ENCODE data around the gene COX8A. TPM values are rescaled to one million over a fixed set of nuclear protein-coding genes. Genes with fewer than 3 reads are reported as not detected.

Gene COX8A
- total RNA-seq, 1 experiment from 2014 or later, result 461 TPM

DNA sequence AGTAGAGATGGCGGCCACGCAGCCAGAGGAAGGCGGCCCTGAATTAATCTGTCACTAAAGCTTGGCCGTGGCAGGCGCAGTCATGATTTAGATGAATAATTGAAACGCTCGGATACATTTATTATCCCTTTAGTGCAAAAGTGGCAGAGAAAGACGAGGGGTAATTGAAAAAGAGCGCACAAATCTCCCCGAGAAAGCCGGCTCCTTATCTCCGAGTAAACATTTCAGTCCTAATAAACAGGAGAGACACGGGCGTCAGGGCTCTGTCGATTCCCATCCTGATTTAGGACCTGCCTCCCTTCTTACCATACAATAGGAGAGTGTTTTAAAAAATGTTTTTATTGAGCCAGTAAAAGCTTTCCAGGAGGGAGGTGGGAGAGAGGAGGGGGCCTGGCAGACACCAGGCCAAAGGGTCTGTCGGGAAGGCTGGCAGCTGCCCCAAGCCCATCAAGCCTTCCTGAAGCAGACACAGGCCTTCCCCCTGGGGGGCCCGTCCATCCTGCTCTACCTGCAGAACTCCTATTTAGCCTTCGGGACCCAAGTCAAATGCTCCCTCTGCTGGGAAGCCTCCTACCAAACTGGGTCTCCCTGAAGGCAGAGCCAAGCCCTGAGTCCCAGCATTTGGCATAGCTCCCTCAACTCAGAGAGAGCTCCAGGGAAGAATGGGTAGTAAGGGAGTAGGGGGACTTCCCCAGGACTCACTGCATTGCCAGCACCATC lies 34.7 kb downstream of the COX8A start:
- POLR2A ChIA-PET, result no interaction called here

DNA sequence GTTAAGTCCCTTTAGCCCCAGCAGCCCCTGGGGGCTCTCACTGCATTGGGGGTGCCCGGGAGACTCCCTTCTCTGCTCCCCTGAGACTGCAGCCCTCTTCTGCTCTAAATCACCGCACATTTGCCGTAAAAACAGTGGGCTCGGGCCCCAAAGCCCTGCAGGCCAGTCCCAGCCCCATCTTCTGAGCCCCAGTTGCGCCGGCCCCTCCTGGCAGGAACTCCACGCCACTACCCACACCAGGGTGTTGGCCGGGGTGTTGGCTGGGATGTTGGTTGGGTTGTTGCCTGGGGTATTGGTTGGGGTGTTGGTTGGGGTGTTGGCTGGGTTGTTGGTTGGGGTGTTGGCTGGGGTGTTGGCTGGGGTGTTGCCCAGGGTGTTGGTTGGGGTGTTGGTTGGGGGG lies 35.3 kb downstream of the COX8A start:
- peaks cover 6% of the 10 kb centered on the region for H3K36me3 Mint-ChIP-seq (ENCODE audit: insufficient read depth, unreplicated experiment)
- BruUV-seq (replicated peaks), result no TSS peak
- no peaks in the 10 kb centered on the region for H3K27me3 Mint-ChIP-seq (ENCODE audit: insufficient read depth, unreplicated experiment)
- peaks cover 7% of the 10 kb centered on the region for H3K4me1 Mint-ChIP-seq (ENCODE audit: insufficient read depth, unreplicated experiment)
- TF ChIP-seq, protein P1, sequence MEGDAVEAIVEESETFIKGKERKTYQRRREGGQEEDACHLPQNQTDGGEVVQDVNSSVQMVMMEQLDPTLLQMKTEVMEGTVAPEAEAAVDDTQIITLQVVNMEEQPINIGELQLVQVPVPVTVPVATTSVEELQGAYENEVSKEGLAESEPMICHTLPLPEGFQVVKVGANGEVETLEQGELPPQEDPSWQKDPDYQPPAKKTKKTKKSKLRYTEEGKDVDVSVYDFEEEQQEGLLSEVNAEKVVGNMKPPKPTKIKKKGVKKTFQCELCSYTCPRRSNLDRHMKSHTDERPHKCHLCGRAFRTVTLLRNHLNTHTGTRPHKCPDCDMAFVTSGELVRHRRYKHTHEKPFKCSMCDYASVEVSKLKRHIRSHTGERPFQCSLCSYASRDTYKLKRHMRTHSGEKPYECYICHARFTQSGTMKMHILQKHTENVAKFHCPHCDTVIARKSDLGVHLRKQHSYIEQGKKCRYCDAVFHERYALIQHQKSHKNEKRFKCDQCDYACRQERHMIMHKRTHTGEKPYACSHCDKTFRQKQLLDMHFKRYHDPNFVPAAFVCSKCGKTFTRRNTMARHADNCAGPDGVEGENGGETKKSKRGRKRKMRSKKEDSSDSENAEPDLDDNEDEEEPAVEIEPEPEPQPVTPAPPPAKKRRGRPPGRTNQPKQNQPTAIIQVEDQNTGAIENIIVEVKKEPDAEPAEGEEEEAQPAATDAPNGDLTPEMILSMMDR (IDR thresholded peaks at IDR 0.05; ENCODE audit: unreplicated experiment), result no peak
- no peak for DNase-seq (ENCODE audit: unreplicated experiment)
- no peaks in the 10 kb centered on the region for H3K9me3 Mint-ChIP-seq (ENCODE audit: unreplicated experiment)
- no peak overlapping the region for H3K4me3 Mint-ChIP-seq (ENCODE audit: unreplicated experiment)
- intact Hi-C loops (cut with micrococcal nuclease), result no loop called here
- H3K27ac Mint-ChIP-seq (ENCODE audit: low read depth, unreplicated experiment), result no peak overlapping the region
- CTCF ChIA-PET, result no interaction called here
- POLR2A ChIA-PET, result no interaction called here

More for the DNA sequence above, 34.7 kb downstream of the COX8A start:
- intact Hi-C loops (cut with micrococcal nuclease), result no loop called here
- CTCF ChIA-PET, result interaction anchor here (0.6 kb wide), 1 partner anchor 147 kb away, joined by 3 read pairs; no protein-coding TSS in a partner anchor
- BruUV-seq (replicated peaks), result no TSS peak
- TF ChIP-seq, protein P1 (IDR thresholded peaks at IDR 0.05; ENCODE audit: unreplicated experiment), result no peak
- H3K27me3 Mint-ChIP-seq (ENCODE audit: insufficient read depth, unreplicated experiment), result no peaks in the 10 kb centered on the region
- peaks cover 6% of the 10 kb centered on the region for H3K36me3 Mint-ChIP-seq (ENCODE audit: insufficient read depth, unreplicated experiment)
- H3K4me1 Mint-ChIP-seq (ENCODE audit: insufficient read depth, unreplicated experiment), result peaks cover 7% of the 10 kb centered on the region
- no peak overlapping the region for H3K4me3 Mint-ChIP-seq (ENCODE audit: unreplicated experiment)
- no peak overlapping the region for H3K27ac Mint-ChIP-seq (ENCODE audit: low read depth, unreplicated experiment)
- no peaks in the 10 kb centered on the region for H3K9me3 Mint-ChIP-seq (ENCODE audit: unreplicated experiment)
- no peak for DNase-seq (ENCODE audit: unreplicated experiment)

DNA sequence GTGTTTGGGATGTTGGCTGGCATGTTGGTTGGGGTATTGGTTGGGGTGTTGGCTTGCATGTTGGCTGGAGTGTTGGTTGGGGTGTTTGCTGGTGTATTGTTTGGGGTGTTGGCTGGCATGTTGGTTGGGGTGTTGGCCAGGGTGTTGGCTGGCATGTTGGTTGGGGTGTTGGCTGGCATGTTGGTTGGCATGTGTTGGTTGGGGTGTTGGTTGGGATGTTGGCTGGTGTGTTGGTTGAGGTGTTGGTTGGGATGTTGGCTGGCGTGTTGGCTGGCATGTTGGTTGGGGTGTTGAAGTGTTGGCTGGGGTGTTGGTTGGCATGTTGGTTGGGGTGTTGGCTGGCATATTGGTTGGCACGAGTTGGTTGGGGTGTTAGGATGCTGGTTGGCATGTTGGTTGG lies 36.4 kb downstream of the COX8A start:
- Mint-ChIP-seq H3K27ac (ENCODE audit: low read depth, unreplicated experiment) (no peak overlapping the region), H3K27me3 (ENCODE audit: insufficient read depth, unreplicated experiment) (no peaks in the 10 kb centered on the region), H3K9me3 (ENCODE audit: unreplicated experiment) (no peaks in the 10 kb centered on the region), H3K36me3 (ENCODE audit: insufficient read depth, unreplicated experiment) (peaks cover 6% of the 10 kb centered on the region), H3K4me3 (ENCODE audit: unreplicated experiment) (no peak overlapping the region), H3K4me1 (ENCODE audit: insufficient read depth, unreplicated experiment) (peaks cover 7% of the 10 kb centered on the region)
- ChIA-PET CTCF (interaction anchor here (0.5 to 0.6 kb wide), 2 partner anchors 142 to 556 kb away, joined by 3 to 4 read pairs; no protein-coding TSS in a partner anchor), POLR2A (no interaction called here)
- no TSS peak for BruUV-seq (replicated peaks)
- intact Hi-C loops (cut with micrococcal nuclease), result no loop called here
- TF ChIP-seq, protein P1 (IDR thresholded peaks at IDR 0.05; ENCODE audit: unreplicated experiment), result no peak
- DNase-seq (ENCODE audit: unreplicated experiment), result no peak

DNA sequence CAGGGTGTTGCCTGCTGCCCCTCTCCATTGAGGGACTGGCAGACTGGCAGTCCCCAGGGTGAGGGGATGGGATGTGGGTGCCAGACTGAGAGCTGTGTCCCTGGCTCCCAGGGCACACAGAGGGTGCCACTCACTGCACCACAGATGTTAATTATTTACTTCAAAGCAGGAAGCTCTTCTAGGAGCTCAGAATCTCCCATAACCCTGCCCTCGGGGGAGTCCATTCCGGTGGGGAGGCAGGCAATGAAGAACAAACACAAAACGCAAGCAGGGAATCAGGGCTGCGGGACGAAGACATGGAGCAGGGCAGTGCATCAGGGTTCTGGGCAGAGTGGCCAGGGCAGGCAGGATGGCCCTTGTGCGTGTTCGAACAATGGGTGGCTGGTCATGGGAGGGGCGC lies 37.0 kb downstream of the COX8A start:
- intact Hi-C loops (cut with micrococcal nuclease), result no loop called here
- no peak overlapping the region for H3K27ac Mint-ChIP-seq (ENCODE audit: low read depth, unreplicated experiment)
- BruUV-seq (replicated peaks), result no TSS peak
- peaks cover 7% of the 10 kb centered on the region for H3K4me1 Mint-ChIP-seq (ENCODE audit: insufficient read depth, unreplicated experiment)
- no peak overlapping the region for H3K4me3 Mint-ChIP-seq (ENCODE audit: unreplicated experiment)
- H3K36me3 Mint-ChIP-seq (ENCODE audit: insufficient read depth, unreplicated experiment), result peaks cover 6% of the 10 kb centered on the region
- DNase-seq (ENCODE audit: unreplicated experiment), result no peak
- ChIA-PET CTCF (interaction anchor here (0.5 to 0.6 kb wide), 2 partner anchors 141 to 555 kb away, joined by 3 to 4 read pairs; no protein-coding TSS in a partner anchor), POLR2A (no interaction called here)
- H3K9me3 Mint-ChIP-seq (ENCODE audit: unreplicated experiment), result no peaks in the 10 kb centered on the region
- no peaks in the 10 kb centered on the region for H3K27me3 Mint-ChIP-seq (ENCODE audit: insufficient read depth, unreplicated experiment)
- TF ChIP-seq, protein P1 (IDR thresholded peaks at IDR 0.05; ENCODE audit: unreplicated experiment), result no peak
